Kidney epithelial cell (primary cell): ENCODE results near the gene MYO3A. TPM values are rescaled to one million over a fixed set of nuclear protein-coding genes. Genes with fewer than 3 reads are reported as not detected.

ENCODE experiments used
- DNase-seq: peaks from one replicate; pipeline ENCODE4 v3.0.0-alpha.2; 2010; ENCODE audit warnings: low read depth
- H3K27me3 ChIP-seq: 2 replicates; pipeline ENCODE4 v1.6.0; 2011; ENCODE audit warnings: low read length; ENCODE audit not compliant: control insufficient read depth, insufficient read depth
- H3K36me3 ChIP-seq: 2 replicates; pipeline ENCODE4 v1.5.1; 2011; ENCODE audit warnings: low read length; ENCODE audit not compliant: control insufficient read depth, insufficient read depth
- H3K4me3 ChIP-seq: 2 replicates; pipeline ENCODE4 v1.5.1; 2011; ENCODE audit warnings: low read depth, mild to moderate bottlenecking, control low read depth, low read length
- CTCF ChIP-seq: IDR thresholded peaks from 2 replicates; pipeline ENCODE4 v1.5.1; 2011; ENCODE audit warnings: mild to moderate bottlenecking, moderate library complexity, low read length, control low read depth, inconsistent platforms; ENCODE audit not compliant: insufficient read depth, poor library complexity, severe bottlenecking
- total RNA-seq: library from RNA; depleted of rRNA; stranded (reverse); fragments of >200 nt; gene quantifications from 2 replicates; pipeline ENCODE4 v1.2.3, GENCODE V29; 2015

Gene MYO3A
- total RNA-seq, 1 donor from 2014 or later, result 2.3 TPM

- Histone ChIP-seq H3K4me3 (no peak overlapping the region), H3K27me3 (peaks cover 81% of the 10 kb centered on the region), H3K36me3 (no peaks in the 10 kb centered on the region)
- DNase-seq, result no peak
- TF ChIP-seq CTCF, result no peak
Observed at GRCh38 chr10:26215935-26216584, 282.0 kb downstream of the MYO3A start.

- Histone ChIP-seq H3K4me3 (no peak within 1 kb of the TSS), H3K27me3 (peaks cover 83% of the 10 kb centered on the region), H3K36me3 (no peaks in the 10 kb centered on the region)
- TF ChIP-seq CTCF, result no peak
- no peak for DNase-seq
Observed at GRCh38 chr10:26216585-26217395, 282.8 kb downstream of the MYO3A start, which contains the start of gene GAD2. GAD2 (plus strand) TSS chr10:26216774; CDS start chr10:26216810, 36 bp downstream.

- TF ChIP-seq CTCF, result no peak
- no peak for DNase-seq
- Histone ChIP-seq H3K27me3 (peaks cover 79% of the 10 kb centered on the region), H3K36me3 (no peaks in the 10 kb centered on the region), H3K4me3 (no peak overlapping the region)
Observed at GRCh38 chr10:26217396-26218086, 283.5 kb downstream of the MYO3A start.

- Histone ChIP-seq H3K36me3 (no peaks in the 10 kb centered on the region), H3K27me3 (peaks cover 63% of the 10 kb centered on the region), H3K4me3 (no peak overlapping the region)
- no peak for TF ChIP-seq CTCF
- no peak for DNase-seq
Observed at GRCh38 chr10:26219676-26220075, 285.6 kb downstream of the MYO3A start.

GRCh38 chr10:26220901-26221300 lies 286.9 kb downstream of the MYO3A start:
- H3K4me3 ChIP-seq, result no peak overlapping the region
- DNase-seq, result no peak
- H3K36me3 ChIP-seq, result no peaks in the 10 kb centered on the region
- no peak for TF ChIP-seq CTCF
- peaks cover 53% of the 10 kb centered on the region for H3K27me3 ChIP-seq
